A549 (cell line): Measurements from ENCODE around the gene DCAF6. TPM values are rescaled to one million over a fixed set of nuclear protein-coding genes. Genes with fewer than 3 reads are reported as not detected.
A peak's percentile ranks its signal among the peaks of the same experiment; 100 is the strongest.

Source experiments
- ATAC-seq, 2 experiments: fragments of 200-7000 bp in 1 of 2; fragments of >200 bp in 1 of 2; cut with Nextera tagmentation in 1 of 2; cut with Tn5 transposase in 1 of 2; 3 replicates each; pipeline versions ENCODE4 v1.8.0 to v1.9.1; 2018 to 2020; ENCODE audit warnings: mild to moderate bottlenecking in 1 of 2, moderate library complexity in 1 of 2
- CTCF ChIA-PET: fragments of 300-600 bp; sonication (Branson Sonifier 250); formaldehyde crosslinking; extraction: SDS; loops from one replicate; lab custom pipeline; 2021; ENCODE audit warnings: antibody characterized with exemption, inconsistent platforms; lab: Yijun Ruan, JAX
- POLR2A ChIA-PET: fragments of 350-600 bp; formaldehyde crosslinking; extraction: SDS; loops from one replicate; lab custom pipeline; 2021; ENCODE audit warnings: antibody characterized with exemption, inconsistent platforms; lab: Yijun Ruan, JAX
- DNase-seq, 2 experiments: peaks; one replicate each; pipeline versions ENCODE4 v3.0.0 to v3.0.0-alpha.2; 2011 to 2016; ENCODE audit warnings: low read depth in 1 of 2, low spot score in 1 of 2
- FAIRE-seq: peaks from 2 replicates; lab custom pipeline; 2011; peaks lifted over from hg19 to GRCh38; lab: Jason Lieb, UNC
- H3K27ac ChIP-seq, 2 experiments: fragments of >200 bp; sonication (Bioruptor Twin); formaldehyde crosslinking; 3 replicates each; pipeline ENCODE4 v1.5.1; 2016 to 2017
- H3K4me1 ChIP-seq: fragments of >200 bp; sonication (Bioruptor Twin); formaldehyde crosslinking; 3 replicates; pipeline ENCODE4 v1.6.1; 2016
- H3K4me2 ChIP-seq: fragments of >200 bp; sonication (Bioruptor Twin); formaldehyde crosslinking; 3 replicates; pipeline ENCODE4 v1.6.1; 2016
- H3K4me3 ChIP-seq: fragments of >200 bp; sonication (Bioruptor Twin); formaldehyde crosslinking; 3 replicates; pipeline ENCODE4 v1.5.1; 2016
- H3K9me3 ChIP-seq: fragments of >200 bp; sonication (Bioruptor Twin); formaldehyde crosslinking; 3 replicates; pipeline ENCODE4 v1.6.1; 2016
- BCL3 ChIP-seq: fragments of >200 bp; sonication (Bioruptor Twin); formaldehyde crosslinking; IDR thresholded peaks from 3 replicates; pipeline ENCODE4 v1.6.1; 2016
- BHLHE40 ChIP-seq: IDR thresholded peaks from 2 replicates; pipeline ENCODE4 v1.6.1; 2012; ENCODE audit warnings: low read depth, low read length, inconsistent platforms
- FOSL2 ChIP-seq, 2 experiments: fragments of 450-650 bp in 1 of 2; fragments of >200 bp in 1 of 2; sonication (Bioruptor Twin) in 1 of 2; formaldehyde crosslinking; IDR thresholded peaks; 2 replicates each; pipeline versions ENCODE4 v1.5.0 to v1.6.1; 2016 to 2020; ENCODE audit warnings: mild to moderate bottlenecking in 1 of 2, moderate library complexity in 1 of 2
- GATA3 ChIP-seq: IDR thresholded peaks from 2 replicates; pipeline ENCODE4 v1.6.1; 2012; ENCODE audit warnings: borderline replicate concordance
- JUN ChIP-seq, 2 experiments: fragments of >200 bp; sonication (Bioruptor Twin); formaldehyde crosslinking; IDR thresholded peaks; 2 replicates in 1 of 2; 3 replicates in 1 of 2; pipeline ENCODE4 v1.6.1; 2016 to 2017
- KDM1A ChIP-seq: fragments of 200-600 bp; sonication (generic); IDR thresholded peaks from 2 replicates; pipeline ENCODE4 v1.6.1; 2016; ENCODE audit warnings: low read depth, mild to moderate bottlenecking
- KDM5A ChIP-seq: fragments of 200-600 bp; sonication (generic); IDR thresholded peaks from 2 replicates; pipeline ENCODE4 v1.6.1; 2016; ENCODE audit warnings: antibody characterized with exemption, mild to moderate bottlenecking
- MAFK ChIP-seq: fragments of 450-650 bp; IDR thresholded peaks from 2 replicates; pipeline ENCODE4 v1.6.1; 2014; ENCODE audit not compliant: partially characterized antibody
- PHF8 ChIP-seq: fragments of 200-600 bp; sonication (generic); IDR thresholded peaks from 2 replicates; pipeline ENCODE4 v1.6.1; 2016; ENCODE audit warnings: low read depth, mild to moderate bottlenecking, antibody characterized with exemption, moderate library complexity, borderline replicate concordance
- POLR2AphosphoS2 ChIP-seq: conservative IDR thresholded peaks from 2 replicates; pipeline ENCODE4 v1.6.1; 2012; ENCODE audit warnings: low read length, improper control_type of control experiment, inconsistent platforms
- RAD21 ChIP-seq, 2 experiments: fragments of >200 bp in 1 of 2; sonication (Bioruptor Twin) in 1 of 2; formaldehyde crosslinking in 1 of 2; IDR thresholded peaks in 1 of 2; conservative IDR thresholded peaks in 1 of 2; 2 replicates in 1 of 2; 3 replicates in 1 of 2; pipeline ENCODE4 v1.6.1; 2012 to 2018; ENCODE audit warnings: inconsistent platforms in 1 of 2
- RCOR1 ChIP-seq: fragments of 150-350 bp; IDR thresholded peaks from 2 replicates; pipeline ENCODE4 v1.6.1; 2014; ENCODE audit warnings: antibody characterized with exemption, low read length, low read depth
- RFX5 ChIP-seq: fragments of 450-650 bp; IDR thresholded peaks from 2 replicates; pipeline ENCODE4 v1.7.1; 2014; ENCODE audit warnings: antibody characterized with exemption, mild to moderate bottlenecking, moderate library complexity
- SMC3 ChIP-seq: fragments of >200 bp; sonication (Bioruptor Twin); formaldehyde crosslinking; IDR thresholded peaks from 3 replicates; pipeline ENCODE4 v1.6.1; 2018; ENCODE audit warnings: inconsistent platforms
- TP53 ChIP-seq: fragments of 250-450 bp; sonication (Bioruptor Pico); IDR thresholded peaks from 2 replicates; pipeline ENCODE4 v1.5.0; 2021; ENCODE audit warnings: mild to moderate bottlenecking, moderate library complexity
- ZC3H11A ChIP-seq: fragments of 450-650 bp; IDR thresholded peaks from 2 replicates; pipeline ENCODE4 v1.6.1; 2014; ENCODE audit warnings: antibody characterized with exemption, mild to moderate bottlenecking
- ZFP36 ChIP-seq: fragments of 450-650 bp; IDR thresholded peaks from 2 replicates; pipeline ENCODE4 v1.6.1; 2014; ENCODE audit warnings: borderline replicate concordance; ENCODE audit not compliant: partially characterized antibody
- ZNF302 ChIP-seq: fragments of 250-450 bp; sonication (Bioruptor Pico); IDR thresholded peaks from 2 replicates; pipeline ENCODE4 v1.9.0; 2021; ENCODE audit warnings: inconsistent platforms, mild to moderate bottlenecking, moderate library complexity
- ZSCAN20 ChIP-seq: fragments of 250-450 bp; sonication (Bioruptor Pico); IDR thresholded peaks from 2 replicates; pipeline ENCODE4 v1.8.0; 2022; ENCODE audit warnings: mild to moderate bottlenecking, moderate library complexity
- WGBS: methylation state at CpG from one replicate; pipeline ENCODE4 v1.1.6; 2017; ENCODE audit errors: missing lambda C conversion rate; 5-methylcytosine and 5-hydroxymethylcytosine counted together
- polyA plus RNA-seq, 4 experiments: library from polyadenylated mRNA; depleted of rRNA in 3 of 4; stranded (reverse); fragments of >200 nt; fragmentation: RNase III in 1 of 4; extraction: RNeasy Plus Mini Kit Qiagen cat#74134 plus additional on column Dnase treatment in 1 of 4; gene quantifications; 2 replicates in 3 of 4; 3 replicates in 1 of 4; pipeline ENCODE4 v1.2.3, GENCODE V29; 2011 to 2017

The DCAF6 gene
- polyA plus RNA-seq, 2 of the 4 experiments (the other 2 are of a cell fraction), result 39.9 to 74.7 TPM

DNA sequence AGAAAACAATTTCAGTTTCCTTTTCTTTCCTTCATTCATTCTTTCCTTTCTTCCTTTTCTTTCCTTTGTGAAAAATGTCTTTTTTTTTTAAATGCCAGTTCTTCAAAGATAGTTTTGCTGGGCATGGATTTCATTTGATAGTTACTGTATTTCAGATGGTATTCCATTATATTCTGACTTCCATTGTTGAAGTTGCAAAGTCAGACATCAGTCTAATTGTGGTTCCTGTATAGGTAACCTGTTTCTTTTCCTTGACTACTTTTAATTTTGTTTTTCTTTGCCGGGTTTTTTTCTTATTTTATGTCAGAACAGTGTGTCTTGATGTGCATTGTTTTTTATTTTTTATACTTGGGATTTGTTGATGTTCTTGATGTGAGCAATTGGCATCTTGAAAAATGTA is 40.8 kb downstream of the DCAF6 start:
- no peak for ATAC-seq
- H3K27ac ChIP-seq, result no peak overlapping the region
- CTCF ChIA-PET, result no interaction called here
- no peak overlapping the region for H3K4me2 ChIP-seq
- peaks cover 13% of the 10 kb centered on the region; the same call in 1 of the 3 replicates for H3K4me1 ChIP-seq
- no peak overlapping the region for H3K4me3 ChIP-seq
- TF ChIP-seq GATA3 (no peak), ZNF302 (no peak), BHLHE40 (no peak), RAD21 (conservative IDR thresholded peaks at IDR 0.05 in 1 of 2, IDR thresholded peaks at IDR 0.05 in 1 of 2) (no peak), ZSCAN20 (CRISPR knock-in tag) (no peak), FOSL2 (IDR thresholded peaks at IDR 0.05) (no peak), FOSL2 (CRISPR knock-in tag; IDR thresholded peaks at IDR 0.05) (no peak), SMC3 (no peak), TP53 (CRISPR knock-in tag) (no peak)
- TF ChIP-seq, all 56 proteins: peak for 0
- WGBS, result 71% methylated on average over 1 of the region's 1 CpG
- POLR2A ChIA-PET, result no interaction called here
- no peaks in the 10 kb centered on the region; the same call in 2 of the 3 replicates for H3K9me3 ChIP-seq
- DNase-seq (no peak), FAIRE-seq (no peak)

DNA sequence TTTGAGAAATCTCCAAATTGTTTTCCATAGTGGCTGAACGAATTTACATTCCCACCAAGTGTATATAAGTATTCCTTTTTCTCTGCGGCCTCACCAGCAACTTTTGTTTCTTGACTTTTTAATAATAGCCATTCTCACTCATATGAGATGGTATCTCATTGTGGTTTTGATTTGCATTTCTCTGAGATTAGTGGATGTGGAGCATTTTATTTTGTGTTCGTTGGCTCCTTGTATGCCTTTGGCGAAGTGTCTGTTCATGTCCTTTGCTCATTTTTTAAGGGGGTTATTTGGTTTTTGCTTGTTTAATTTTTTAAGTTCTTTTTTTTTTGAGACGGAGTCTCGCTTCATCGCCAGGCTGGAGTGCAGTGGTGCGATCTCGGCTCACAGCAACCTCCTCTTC is 45.5 kb downstream of the DCAF6 start:
- FAIRE-seq, result no peak

DNA sequence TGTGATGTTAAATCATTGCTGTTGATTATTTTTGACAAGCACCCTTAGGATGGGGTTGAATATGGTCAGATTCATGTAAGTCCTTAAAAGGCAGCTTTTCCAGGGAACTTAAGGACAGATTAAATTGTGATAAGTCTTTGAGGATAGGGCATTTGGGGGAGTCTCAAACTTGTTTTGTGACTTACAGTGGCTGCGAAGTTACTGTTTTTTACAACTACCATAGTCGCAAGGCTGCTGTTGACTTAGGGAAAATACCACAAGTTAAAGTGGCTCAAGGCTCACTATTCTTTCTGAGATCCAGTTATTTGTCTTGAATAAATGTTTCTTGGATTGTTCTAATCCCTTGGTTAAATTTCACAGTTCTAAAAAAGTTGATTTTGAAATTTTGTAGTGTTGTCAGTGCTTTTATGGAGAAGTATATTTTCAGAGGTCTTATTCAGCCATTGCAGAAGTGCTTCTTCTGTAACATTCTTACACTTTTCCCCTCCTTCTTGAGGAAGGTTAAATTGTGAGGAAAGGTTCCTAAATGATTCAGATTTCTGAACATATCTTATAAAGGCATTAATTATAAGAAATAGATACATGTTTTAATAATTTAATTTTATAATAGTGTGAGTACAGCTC is 47.4 kb downstream of the DCAF6 start:
- Histone ChIP-seq H3K4me2 (no peak overlapping the region), H3K27ac (no peak overlapping the region), H3K4me1 (peaks cover 11% of the 10 kb centered on the region; the same call in 2 of the 3 replicates), H3K4me3 (no peak overlapping the region), H3K9me3 (no peaks in the 10 kb centered on the region)
- TF ChIP-seq KDM1A (no peak), JUN (IDR thresholded peaks at IDR 0.05) (no peak)
- POLR2A ChIA-PET, result no interaction called here
- FAIRE-seq, result no peak
- no peak for ATAC-seq
- DNase-seq, result no peak
- WGBS, result 94% methylated on average over 2 of the region's 2 CpGs
- CTCF ChIA-PET, result no interaction called here

More for the DNA sequence above, 45.5 kb downstream of the DCAF6 start:
- WGBS, result 93% methylated on average over 9 of the region's 9 CpGs
- CTCF ChIA-PET, result no interaction called here
- Histone ChIP-seq H3K9me3 (no peaks in the 10 kb centered on the region; the same call in 2 of the 3 replicates), H3K4me1 (peaks cover 5% of the 10 kb centered on the region; the same call in 2 of the 3 replicates), H3K27ac (no peak overlapping the region), H3K4me2 (no peak overlapping the region), H3K4me3 (no peak overlapping the region)
- ATAC-seq (no peak), DNase-seq (no peak)
- POLR2A ChIA-PET, result no interaction called here
- TF ChIP-seq TP53 (CRISPR knock-in tag) (no peak), KDM1A (no peak)

DNA sequence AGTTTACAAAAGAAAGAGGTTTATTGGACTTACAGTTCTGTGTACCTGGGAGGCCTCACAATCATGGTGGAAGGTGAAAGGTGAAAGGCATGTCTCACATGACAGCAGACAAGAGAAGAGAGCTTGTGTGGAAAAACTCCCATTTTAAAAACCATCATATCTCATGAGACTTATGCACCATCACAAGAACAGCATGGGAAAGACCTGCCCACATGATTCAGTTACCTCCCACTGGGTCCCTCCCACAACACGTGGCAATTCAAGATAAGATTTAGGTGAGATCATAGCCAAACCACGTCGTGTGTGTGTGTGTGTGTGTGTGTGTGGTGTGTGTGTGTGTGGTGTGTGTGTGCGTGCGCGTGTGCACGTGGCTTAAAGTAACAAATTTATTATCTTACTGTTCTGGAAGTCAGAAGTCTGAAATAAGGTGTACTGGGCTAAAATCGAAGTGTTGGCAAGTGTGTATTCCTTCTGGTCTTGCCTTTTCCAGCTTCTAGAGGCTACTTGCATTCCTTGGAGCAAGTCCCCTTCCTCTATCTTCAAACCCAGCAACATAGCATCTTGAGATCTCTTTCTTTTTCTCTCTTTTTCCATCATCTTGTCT is 48.5 kb downstream of the DCAF6 start:
- TF ChIP-seq BCL3 (no peak), RFX5 (no peak), MAFK (no peak), PHF8 (no peak), POLR2AphosphoS2 (no peak), ZC3H11A (no peak), KDM5A (no peak), RCOR1 (no peak), ZFP36 (no peak)
- no peak overlapping the region for H3K4me3 ChIP-seq
- no peak for FAIRE-seq
- POLR2A ChIA-PET, result no interaction called here
- H3K9me3 ChIP-seq, result no peaks in the 10 kb centered on the region
- DNase-seq, result peak in 1 of 2 experiments; percentile 17
- no peak overlapping the region for H3K27ac ChIP-seq
- no peak for ATAC-seq
- CTCF ChIA-PET, result interaction anchor here (0.7 kb wide), 1 partner anchor 34 kb away, joined by 5 read pairs; no protein-coding TSS in a partner anchor
- 81% methylated on average over 8 of the region's 8 CpGs for WGBS
- peaks cover 11% of the 10 kb centered on the region; the same call in 2 of the 3 replicates for H3K4me1 ChIP-seq
- H3K4me2 ChIP-seq, result no peak overlapping the region
